Peyer's patch (tissue), 4 donors: ENCODE results near the gene AOPEP.

Source experiments
- POLR2A ChIP-seq, 2 donors: fragments of 450-650 bp; IDR thresholded peaks; one replicate each; pipeline ENCODE4 v1.5.1; 2017; ENCODE audit warnings: antibody characterized with exemption in 2 of 2, mild to moderate bottlenecking in 2 of 2, moderate library complexity in 2 of 2
- TF ChIP-seq, protein P1 (sequence below), 6 experiments: fragments of 450-650 bp in 4 of 6; fragments of 200-600 bp in 2 of 6; sonication (generic) in 1 of 6; IDR thresholded peaks; one replicate each; pipeline ENCODE4 v1.5.1; 2017 to 2019; ENCODE audit warnings: antibody characterized with exemption in 6 of 6, mild to moderate bottlenecking in 3 of 6, moderate library complexity in 1 of 6

DNA sequence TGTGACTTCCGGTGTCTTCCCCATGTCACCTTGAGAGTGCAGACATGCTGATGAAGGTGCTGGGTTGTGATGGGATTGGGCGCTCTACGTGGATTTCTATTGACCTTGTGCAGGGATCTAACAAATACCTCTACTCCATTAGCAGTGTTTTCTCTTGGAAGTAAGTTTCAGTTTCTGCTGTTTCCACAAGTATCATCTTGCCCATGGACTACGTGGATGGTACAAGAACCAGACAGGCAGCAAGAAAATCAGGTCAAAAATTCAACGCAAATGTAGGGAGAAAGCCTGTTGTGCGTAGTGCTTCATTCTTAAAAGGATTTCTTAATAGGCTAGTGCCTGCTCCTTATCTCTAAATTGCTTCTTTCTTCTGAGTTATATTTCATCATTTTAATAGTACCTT lies 60.8 kb downstream of the AOPEP start:
- no peak for TF ChIP-seq POLR2A (IDR thresholded peaks at IDR 0.05)
- TF ChIP-seq, protein P1, sequence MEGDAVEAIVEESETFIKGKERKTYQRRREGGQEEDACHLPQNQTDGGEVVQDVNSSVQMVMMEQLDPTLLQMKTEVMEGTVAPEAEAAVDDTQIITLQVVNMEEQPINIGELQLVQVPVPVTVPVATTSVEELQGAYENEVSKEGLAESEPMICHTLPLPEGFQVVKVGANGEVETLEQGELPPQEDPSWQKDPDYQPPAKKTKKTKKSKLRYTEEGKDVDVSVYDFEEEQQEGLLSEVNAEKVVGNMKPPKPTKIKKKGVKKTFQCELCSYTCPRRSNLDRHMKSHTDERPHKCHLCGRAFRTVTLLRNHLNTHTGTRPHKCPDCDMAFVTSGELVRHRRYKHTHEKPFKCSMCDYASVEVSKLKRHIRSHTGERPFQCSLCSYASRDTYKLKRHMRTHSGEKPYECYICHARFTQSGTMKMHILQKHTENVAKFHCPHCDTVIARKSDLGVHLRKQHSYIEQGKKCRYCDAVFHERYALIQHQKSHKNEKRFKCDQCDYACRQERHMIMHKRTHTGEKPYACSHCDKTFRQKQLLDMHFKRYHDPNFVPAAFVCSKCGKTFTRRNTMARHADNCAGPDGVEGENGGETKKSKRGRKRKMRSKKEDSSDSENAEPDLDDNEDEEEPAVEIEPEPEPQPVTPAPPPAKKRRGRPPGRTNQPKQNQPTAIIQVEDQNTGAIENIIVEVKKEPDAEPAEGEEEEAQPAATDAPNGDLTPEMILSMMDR (IDR thresholded peaks at IDR 0.05) = no peak
